GM18508 (cell line): ENCODE results near the gene CA4.

Experiments used
- ATAC-seq: cut with Tn5 transposase; IDR thresholded peaks from one replicate; pipeline ENCODE4 v1.9.1; 2021; ENCODE audit warnings: moderate number of reproducible peaks; ENCODE audit not compliant: insufficient read depth, unreplicated experiment

CA4 gene

DNA sequence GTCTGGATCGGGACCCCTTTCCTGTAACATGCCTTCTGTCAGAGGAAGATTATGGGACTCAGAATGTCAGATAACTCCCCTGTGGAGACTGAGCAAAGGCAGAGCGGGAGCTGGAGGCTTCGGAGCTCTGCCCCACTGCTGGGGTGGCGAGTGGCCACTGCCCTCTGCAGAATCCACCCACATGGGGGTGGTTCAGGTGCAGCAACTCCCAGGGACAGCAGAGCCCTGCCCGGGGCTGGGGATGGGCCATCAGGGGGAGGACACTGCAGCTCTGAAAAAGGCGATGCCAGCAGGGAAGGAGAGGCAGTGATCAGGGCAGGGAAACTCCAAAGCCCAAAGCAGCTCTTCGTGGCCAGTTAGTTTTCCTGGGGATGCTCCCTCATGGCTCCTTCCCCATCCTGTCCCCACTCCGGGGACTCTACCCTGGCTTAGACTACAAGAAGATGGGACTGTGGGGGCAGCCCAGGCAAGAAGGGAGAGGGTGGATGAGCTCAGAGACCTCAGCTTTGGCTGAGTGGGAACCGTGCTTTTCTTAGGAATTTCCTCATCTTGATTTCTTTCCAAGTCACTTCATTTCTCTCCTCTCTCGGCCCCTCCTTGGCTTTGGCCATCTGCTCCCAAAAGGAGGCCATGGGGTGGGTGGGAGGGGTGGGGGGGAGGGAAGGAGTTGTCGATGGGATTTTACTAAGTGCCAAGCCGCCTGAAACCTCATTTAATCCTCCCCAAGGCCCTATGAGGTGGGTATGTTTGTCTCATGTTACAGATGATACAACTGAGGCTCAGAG is 4.0 kb downstream of the CA4 start:
- no peak for ATAC-seq

DNA sequence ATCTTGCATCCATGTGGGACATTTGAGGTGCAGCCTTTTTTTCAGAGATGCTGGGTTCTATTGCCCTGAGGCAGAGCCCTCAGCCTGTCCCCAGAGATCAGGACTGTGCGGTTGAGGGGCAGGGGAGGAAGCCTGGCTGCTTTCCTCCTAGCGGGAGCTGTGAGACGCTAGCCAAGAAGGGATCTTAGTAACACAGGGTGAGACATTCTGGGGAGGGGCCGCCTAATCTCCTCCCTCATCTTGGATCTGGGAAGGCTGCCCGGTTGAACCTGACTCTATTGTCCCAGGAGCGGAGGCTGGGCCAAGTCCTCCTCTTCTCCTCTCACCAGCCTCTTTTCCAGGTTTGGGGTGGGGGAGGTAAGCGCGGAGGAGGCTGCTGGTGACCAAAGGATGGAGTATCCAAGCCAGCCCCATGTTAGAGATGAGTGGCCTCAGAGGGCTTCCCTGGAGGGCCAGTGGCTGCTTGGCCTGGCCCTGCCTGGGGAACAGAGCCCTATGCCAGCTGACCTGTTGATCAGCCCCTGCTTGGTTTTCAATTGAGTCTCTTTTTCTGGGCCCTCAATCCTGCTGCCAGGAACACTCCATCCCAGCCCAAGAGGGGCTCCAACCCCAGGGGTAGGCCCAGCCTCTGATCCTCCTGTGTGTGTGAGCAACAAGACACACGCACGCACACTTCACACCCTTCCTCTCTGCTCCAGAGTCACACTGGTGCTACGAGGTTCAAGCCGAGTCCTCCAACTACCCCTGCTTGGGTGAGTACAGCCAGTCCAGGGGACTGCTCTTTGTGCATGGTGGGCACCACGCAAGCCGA is 5.0 kb downstream of the CA4 start:
- no peak for ATAC-seq

DNA sequence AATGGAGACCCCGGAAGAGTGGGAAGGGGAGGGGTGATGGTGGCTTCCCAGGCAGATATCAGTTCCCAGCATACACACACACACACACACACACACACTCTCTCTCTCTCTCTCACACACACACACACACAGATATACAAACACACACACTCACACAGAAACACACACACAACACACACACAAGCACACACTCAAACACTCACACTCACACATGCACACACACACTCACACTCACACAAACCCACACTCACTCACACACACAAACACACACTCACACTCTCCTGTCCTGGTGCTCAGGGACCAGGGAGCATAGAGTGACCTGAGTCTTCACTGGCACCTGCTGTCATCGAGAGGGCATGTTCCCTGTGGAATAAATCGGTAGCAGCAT is 5.6 kb downstream of the CA4 start:
- ATAC-seq = no peak

- no peak for ATAC-seq
Observed at GRCh38 chr17:60155815-60156214, 6.0 kb downstream of the CA4 start.

- ATAC-seq = no peak
Observed at GRCh38 chr17:60156746-60157145, 7.0 kb downstream of the CA4 start.

- ATAC-seq = no peak
Observed at GRCh38 chr17:60157487-60158040, 7.8 kb downstream of the CA4 start.

- no peak for ATAC-seq
Observed at GRCh38 chr17:60158751-60159478, 9.1 kb downstream of the CA4 start.

GRCh38 chr17:60159479-60159866 is 9.7 kb downstream of the CA4 start:
- ATAC-seq = no peak

DNA sequence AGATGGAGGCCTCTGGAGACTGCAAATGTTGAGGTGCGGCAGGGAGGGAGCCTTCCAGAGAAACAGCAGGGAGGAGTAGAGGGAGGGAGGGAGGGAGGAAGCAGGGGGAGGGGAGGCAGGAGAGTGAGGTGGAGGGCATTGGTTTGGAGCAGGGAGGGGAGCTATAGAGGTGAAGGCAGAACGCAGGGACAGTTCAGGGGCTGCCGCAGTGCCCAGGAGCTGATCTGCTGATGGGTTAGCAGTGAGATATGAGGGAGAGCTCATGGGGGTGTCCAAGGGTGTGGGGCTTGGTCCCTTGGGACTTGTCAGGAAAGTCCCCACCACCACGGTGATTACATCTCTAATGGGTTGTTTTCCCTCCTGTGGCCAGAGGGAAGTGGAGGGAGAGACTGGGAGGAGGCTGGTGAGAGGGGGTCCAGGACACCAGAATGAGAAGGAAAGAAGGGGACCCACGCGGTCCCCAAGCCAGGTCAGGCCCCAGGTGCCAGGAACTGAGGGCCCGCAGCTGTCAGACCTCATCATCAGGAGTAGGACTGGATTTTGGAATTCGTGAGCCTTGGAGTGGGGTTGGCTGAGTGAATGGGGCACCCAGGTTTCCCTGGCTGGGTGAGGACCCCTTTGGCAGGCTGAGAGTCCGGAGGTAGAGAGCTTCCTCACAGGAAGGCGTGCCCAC is 11.2 kb downstream of the CA4 start:
- no peak for ATAC-seq

- ATAC-seq = no peak
Observed at GRCh38 chr17:60161598-60162330, 12.0 kb downstream of the CA4 start.

GRCh38 chr17:60163108-60163784 is 13.5 kb downstream of the CA4 start:
- ATAC-seq = no peak

- no peak for ATAC-seq
Observed at GRCh38 chr17:60164164-60164563, 14.4 kb downstream of the CA4 start.

- no peak for ATAC-seq
Observed at GRCh38 chr17:60164697-60165096, 14.9 kb downstream of the CA4 start.

- ATAC-seq = no peak
Observed at GRCh38 chr17:60165223-60165622, 15.4 kb downstream of the CA4 start.

GRCh38 chr17:60165971-60166370 is 16.2 kb downstream of the CA4 start:
- ATAC-seq = no peak

GRCh38 chr17:60167065-60167741 is 17.4 kb downstream of the CA4 start:
- no peak for ATAC-seq

DNA sequence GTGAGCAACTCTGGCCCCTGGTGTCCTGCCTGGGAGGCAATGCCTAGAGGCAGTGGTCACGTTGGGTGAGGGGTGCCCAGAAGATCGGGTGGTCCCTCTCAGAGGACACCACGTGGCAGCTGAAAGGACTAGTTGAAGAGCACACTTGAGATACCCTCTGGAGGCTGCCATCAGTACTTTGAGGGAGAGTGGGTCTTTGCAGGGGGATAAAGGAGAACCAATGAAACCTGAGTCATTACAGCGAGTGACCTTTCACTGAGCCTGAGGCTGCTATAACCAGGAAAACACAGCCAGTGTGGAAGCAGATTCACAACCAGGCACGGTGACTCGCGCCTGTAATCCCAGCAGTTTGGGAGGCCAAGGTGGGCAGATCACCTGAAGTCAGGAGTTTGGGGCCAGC is 18.9 kb downstream of the CA4 start:
- ATAC-seq = no peak
